NCI-H2171 (cell line): Measurements from ENCODE around the gene NOL8.
A peak's percentile ranks its signal among the peaks of the same experiment; 100 is the strongest.

Experiments used
- DNase-seq: peaks from one replicate; lab custom pipeline; 2025; lab: John Stamatoyannopoulos, UW

NOL8 gene

GRCh38 chr9:92312887-92313623 is 12.1 kb downstream of the NOL8 start:
- no peak for DNase-seq

DNA sequence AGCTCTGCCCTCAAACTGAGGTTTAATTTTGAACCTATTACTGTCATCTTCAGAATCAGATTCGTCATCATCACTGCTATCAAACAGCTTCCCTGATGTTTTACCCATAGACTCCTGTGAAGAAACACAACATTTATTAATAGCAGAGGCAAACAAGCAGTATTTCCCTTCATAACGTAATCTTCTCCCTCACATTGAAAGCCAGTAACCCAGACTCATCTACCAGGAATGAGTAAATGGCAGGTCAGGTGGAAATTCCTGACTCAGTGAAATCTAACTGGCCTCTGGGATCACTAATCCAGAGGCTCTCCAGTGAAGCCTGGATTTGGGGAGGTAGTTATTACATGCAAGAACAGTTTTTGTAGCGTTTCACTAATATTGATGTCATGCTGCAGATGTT is 14.6 kb downstream of the NOL8 start:
- DNase-seq: no peak

GRCh38 chr9:92308893-92309292 is 16.3 kb downstream of the NOL8 start:
- DNase-seq: no peak

- DNase-seq: no peak
These were observed 24.2 kb downstream of the NOL8 start for GRCh38 chr9:92300936-92301335.

DNA sequence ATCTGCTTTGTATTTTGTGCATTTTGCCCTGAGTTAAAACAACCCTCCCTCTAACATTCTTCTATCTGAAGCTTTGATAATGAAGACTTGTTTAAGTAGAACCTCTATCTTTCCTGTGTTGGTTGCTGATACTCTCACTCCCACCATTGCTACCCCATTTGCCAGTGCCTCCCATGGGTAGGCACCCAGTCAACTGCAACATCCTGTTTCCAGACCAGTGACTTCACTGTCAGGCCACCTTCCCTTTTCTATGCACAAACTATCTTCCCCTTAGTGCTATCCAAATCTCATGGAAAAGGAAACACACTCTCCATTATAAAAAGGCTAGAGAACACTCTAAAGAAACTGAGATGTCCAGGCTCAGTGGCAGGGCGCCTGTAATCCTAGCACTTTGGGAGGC is 26.0 kb downstream of the NOL8 start:
- DNase-seq: no peak

DNA sequence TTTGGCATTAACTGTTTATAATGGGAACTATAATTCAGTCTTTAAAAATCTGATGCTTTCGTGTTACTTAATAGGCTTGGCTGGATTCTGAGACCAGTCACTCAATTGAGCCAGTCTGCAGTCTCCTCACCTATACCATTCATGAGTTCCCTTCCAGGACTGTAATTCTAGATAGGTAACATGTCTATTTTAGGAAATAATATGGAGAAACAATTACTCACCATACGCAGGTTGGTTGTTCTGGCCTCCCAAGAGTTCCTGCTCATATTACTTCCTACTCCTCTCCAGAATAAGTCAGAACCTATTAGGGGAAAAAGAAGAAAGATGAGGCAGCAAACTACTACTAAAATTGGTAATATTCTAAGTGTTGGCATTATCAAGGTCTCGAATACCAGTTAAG is 27.1 kb downstream of the NOL8 start:
- no peak for DNase-seq

GRCh38 chr9:92297611-92298010 is 27.5 kb downstream of the NOL8 start:
- no peak for DNase-seq

GRCh38 chr9:92295827-92296258 is 29.3 kb downstream of the NOL8 start:
- DNase-seq: no peak

- DNase-seq: no peak
These were observed 29.8 kb downstream of the NOL8 start for GRCh38 chr9:92295240-92295790.

- no peak for DNase-seq
These were observed 30.9 kb downstream of the NOL8 start for GRCh38 chr9:92294297-92294676.

GRCh38 chr9:92293452-92294296 is 31.5 kb downstream of the NOL8 start, which contains the start of gene IARS1:
Gene IARS1, minus strand, starts transcription at chr9:92293697. Its CDS starts 4,278 bp downstream, at chr9:92289419.
- DNase-seq: peak; percentile 95

- no peak for DNase-seq
These were observed 32.1 kb downstream of the NOL8 start for GRCh38 chr9:92293075-92293354.

- DNase-seq: no peak
These were observed 32.6 kb downstream of the NOL8 start for GRCh38 chr9:92292338-92293074.

GRCh38 chr9:92291577-92291976 is 33.6 kb downstream of the NOL8 start:
- no peak for DNase-seq

DNA sequence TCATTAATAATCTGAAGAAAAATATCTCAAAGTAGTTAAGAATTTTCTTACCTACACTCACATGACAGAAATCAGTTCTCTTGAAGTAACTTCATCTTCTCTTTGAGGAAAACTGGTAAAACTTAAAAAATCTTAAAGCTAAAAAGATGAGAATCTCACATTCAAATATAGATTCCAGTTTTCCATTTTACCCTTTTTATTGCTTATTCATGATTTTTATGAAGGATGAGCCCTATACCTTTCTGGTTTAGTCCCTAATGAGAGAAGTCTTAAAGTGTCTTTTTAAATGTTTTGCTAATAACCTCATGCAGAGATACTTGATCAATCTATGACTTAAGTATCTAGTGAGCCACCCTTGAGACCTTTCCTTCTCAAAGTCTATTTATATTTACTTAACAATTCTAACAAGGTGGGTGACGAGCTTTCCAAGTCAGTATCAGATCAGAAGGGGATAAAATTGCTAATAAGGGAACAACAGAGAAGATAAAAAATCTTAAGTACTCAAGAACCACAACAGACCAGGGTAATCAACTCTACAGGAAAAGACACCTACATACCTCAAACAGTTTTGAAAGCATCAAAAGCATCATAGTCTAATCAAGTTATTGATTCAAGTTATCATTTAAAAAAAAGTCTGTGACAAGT is 34.2 kb downstream of the NOL8 start:
- no peak for DNase-seq

GRCh38 chr9:92289708-92290390 is 35.3 kb downstream of the NOL8 start:
- DNase-seq: no peak

GRCh38 chr9:92279302-92279701 is 45.8 kb downstream of the NOL8 start:
- no peak for DNase-seq

GRCh38 chr9:92278110-92278509 is 47.0 kb downstream of the NOL8 start:
- no peak for DNase-seq

GRCh38 chr9:92276331-92277032 is 48.7 kb downstream of the NOL8 start:
- DNase-seq: no peak

- DNase-seq: no peak
These were observed 49.6 kb downstream of the NOL8 start for GRCh38 chr9:92275541-92275940.

DNA sequence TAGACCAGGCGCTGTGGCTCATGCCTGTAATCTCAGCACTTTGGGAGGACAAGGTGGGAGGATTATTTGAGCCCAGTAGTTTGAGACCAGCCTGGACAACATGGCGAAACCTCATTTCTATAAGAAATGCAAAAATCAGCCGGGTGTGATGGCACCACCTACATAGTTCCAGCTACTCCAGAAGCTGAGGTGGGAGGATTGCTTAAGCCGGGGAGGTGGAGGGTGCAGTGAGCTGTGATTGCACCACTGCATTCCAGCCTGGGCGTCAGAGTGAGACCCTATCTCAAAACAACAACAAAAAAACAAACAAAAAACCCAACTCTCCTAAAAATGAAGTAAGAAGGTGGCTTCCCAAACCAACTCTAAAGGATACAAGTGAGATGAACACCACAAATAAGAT is 54.6 kb downstream of the NOL8 start:
- no peak for DNase-seq
